ENCODE data around the gene CHP1.

Gene CHP1

DNA sequence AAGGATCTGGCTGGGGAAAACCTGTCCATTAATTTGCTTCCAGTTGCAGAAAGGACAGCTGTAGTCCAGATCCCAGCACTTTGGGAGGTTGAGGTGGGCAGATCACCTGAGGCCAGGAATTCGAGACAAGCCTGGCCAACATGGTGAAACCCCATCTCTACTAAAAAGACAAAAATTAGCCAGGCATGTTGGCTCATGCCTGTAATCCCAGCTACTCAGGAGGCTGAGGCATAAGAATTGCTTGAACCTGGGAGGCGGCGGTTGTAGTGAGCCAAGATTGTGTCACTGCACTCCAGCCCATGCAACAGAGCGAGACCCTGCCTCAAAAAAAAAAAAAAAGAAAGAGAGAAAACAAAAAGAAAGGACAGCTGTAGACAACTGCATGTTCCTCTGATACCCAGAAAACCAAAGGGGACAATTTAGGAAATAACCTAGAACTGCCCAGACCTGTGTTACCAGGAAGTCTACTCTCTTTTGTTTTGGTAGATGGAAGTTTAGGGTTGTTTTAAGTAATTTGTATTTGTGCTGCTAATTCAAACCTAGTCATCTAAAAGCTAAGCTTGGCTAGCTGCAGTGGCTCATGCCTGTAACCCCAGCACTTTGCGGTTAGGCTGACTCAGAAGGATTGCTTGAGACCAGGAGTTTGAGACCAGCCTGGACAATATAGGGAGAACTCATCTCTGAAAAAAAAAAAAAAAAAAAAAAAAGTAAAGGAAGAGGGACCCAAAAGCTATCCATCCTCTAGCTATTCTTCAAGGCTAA lies 23.2 kb upstream of the CHP1 start:
- Histone ChIP-seq H3K27me3 (ENCODE audit: insufficient read depth, poor library complexity, severe bottlenecking) (no peaks in the 10 kb centered on the region), H3K4me3 (replicated peaks; ENCODE audit: insufficient read depth, low read length) (no peak overlapping the region), H3K27ac (replicated peaks) (no peak overlapping the region)
- DNase-seq (ENCODE audit: low read depth in 1 of 2, low spot score in 1 of 2) = no peak
- TF ChIP-seq GABPA (IDR thresholded peaks at IDR 0.05; ENCODE audit: low read depth) (no peak), POLR2AphosphoS5 (IDR thresholded peaks at IDR 0.05; ENCODE audit: low read depth) (no peak)
- TF ChIP-seq, protein P1, sequence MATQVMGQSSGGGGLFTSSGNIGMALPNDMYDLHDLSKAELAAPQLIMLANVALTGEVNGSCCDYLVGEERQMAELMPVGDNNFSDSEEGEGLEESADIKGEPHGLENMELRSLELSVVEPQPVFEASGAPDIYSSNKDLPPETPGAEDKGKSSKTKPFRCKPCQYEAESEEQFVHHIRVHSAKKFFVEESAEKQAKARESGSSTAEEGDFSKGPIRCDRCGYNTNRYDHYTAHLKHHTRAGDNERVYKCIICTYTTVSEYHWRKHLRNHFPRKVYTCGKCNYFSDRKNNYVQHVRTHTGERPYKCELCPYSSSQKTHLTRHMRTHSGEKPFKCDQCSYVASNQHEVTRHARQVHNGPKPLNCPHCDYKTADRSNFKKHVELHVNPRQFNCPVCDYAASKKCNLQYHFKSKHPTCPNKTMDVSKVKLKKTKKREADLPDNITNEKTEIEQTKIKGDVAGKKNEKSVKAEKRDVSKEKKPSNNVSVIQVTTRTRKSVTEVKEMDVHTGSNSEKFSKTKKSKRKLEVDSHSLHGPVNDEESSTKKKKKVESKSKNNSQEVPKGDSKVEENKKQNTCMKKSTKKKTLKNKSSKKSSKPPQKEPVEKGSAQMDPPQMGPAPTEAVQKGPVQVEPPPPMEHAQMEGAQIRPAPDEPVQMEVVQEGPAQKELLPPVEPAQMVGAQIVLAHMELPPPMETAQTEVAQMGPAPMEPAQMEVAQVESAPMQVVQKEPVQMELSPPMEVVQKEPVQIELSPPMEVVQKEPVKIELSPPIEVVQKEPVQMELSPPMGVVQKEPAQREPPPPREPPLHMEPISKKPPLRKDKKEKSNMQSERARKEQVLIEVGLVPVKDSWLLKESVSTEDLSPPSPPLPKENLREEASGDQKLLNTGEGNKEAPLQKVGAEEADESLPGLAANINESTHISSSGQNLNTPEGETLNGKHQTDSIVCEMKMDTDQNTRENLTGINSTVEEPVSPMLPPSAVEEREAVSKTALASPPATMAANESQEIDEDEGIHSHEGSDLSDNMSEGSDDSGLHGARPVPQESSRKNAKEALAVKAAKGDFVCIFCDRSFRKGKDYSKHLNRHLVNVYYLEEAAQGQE (IDR thresholded peaks at IDR 0.05; ENCODE audit: insufficient replicate concordance, low read depth) = no peak
- TF ChIP-seq, protein P2, sequence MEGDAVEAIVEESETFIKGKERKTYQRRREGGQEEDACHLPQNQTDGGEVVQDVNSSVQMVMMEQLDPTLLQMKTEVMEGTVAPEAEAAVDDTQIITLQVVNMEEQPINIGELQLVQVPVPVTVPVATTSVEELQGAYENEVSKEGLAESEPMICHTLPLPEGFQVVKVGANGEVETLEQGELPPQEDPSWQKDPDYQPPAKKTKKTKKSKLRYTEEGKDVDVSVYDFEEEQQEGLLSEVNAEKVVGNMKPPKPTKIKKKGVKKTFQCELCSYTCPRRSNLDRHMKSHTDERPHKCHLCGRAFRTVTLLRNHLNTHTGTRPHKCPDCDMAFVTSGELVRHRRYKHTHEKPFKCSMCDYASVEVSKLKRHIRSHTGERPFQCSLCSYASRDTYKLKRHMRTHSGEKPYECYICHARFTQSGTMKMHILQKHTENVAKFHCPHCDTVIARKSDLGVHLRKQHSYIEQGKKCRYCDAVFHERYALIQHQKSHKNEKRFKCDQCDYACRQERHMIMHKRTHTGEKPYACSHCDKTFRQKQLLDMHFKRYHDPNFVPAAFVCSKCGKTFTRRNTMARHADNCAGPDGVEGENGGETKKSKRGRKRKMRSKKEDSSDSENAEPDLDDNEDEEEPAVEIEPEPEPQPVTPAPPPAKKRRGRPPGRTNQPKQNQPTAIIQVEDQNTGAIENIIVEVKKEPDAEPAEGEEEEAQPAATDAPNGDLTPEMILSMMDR (IDR thresholded peaks at IDR 0.05; ENCODE audit: insufficient read depth, low read length) = no peak

DNA sequence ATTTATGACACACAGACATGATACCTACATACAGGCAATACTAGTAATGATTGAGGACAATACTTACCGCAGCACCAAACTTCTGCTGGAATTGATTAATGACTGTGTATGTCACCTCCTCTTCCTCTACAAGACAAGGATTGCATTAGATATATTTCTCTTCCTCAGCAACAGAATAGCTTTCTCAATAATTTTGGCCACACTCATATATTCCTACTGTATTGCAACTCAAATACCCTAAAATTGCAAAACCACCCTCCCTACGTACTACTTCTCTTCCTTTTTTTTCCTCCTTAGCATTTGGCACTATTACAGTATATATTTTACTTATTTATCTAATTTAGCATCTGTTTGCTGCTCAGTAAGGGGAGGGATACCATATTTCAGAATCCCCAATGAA lies 15.4 kb upstream of the CHP1 start:
- H3K27ac ChIP-seq (replicated peaks) = peak overlapping the region; percentile 48
- H3K4me3 ChIP-seq (replicated peaks; ENCODE audit: insufficient read depth, low read length) = no peak overlapping the region
- TF ChIP-seq, protein P2 (IDR thresholded peaks at IDR 0.05; ENCODE audit: insufficient read depth, low read length) = no peak
- peak; percentile 94 for TF ChIP-seq SPI1 (IDR thresholded peaks at IDR 0.05; ENCODE audit: borderline replicate concordance, low read depth)
- no peak; the same call in 1 of the 2 replicates for TF ChIP-seq POLR2AphosphoS5 (IDR thresholded peaks at IDR 0.05; ENCODE audit: low read depth)
- TF ChIP-seq, protein P1 (IDR thresholded peaks at IDR 0.05; ENCODE audit: insufficient replicate concordance, low read depth) = peak; percentile 41
- TF ChIP-seq GABPA (IDR thresholded peaks at IDR 0.05; ENCODE audit: low read depth) = 0 out of 2 replicates have a peak, but pooled peaks have one; percentile 28
- DNase-seq (ENCODE audit: low read depth in 1 of 2, low spot score in 1 of 2) = peak; percentile 58 to 84
- H3K27me3 ChIP-seq (ENCODE audit: insufficient read depth, poor library complexity, severe bottlenecking) = no peaks in the 10 kb centered on the region

DNA sequence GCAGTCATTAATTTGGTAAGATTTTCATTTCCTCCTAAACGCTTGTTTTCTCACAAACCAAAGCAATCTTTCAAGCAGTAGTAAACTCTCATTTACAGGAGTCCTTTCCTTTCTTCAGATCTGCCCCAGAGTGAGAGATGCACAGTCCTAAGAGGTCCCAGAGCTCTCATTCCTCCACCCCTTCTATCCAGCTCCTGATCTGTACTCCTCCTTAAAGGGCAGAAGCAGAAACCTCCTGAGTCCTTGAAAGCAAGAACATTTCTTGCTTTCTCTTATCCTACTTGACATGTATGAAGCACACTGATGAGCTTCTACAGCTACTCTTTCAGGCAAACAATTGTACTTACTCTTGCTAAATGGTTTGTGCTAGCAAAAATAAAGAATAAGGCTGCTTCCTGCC lies 12.2 kb upstream of the CHP1 start:
- no peak overlapping the region for H3K27ac ChIP-seq (replicated peaks)
- H3K4me3 ChIP-seq (replicated peaks; ENCODE audit: insufficient read depth, low read length) = no peak overlapping the region
- H3K27me3 ChIP-seq (ENCODE audit: insufficient read depth, poor library complexity, severe bottlenecking) = no peaks in the 10 kb centered on the region
- no peak for DNase-seq (ENCODE audit: low read depth in 1 of 2, low spot score in 1 of 2)
- no peak for TF ChIP-seq SPI1 (IDR thresholded peaks at IDR 0.05; ENCODE audit: borderline replicate concordance, low read depth)
- TF ChIP-seq, protein P2 (IDR thresholded peaks at IDR 0.05; ENCODE audit: insufficient read depth, low read length) = no peak
- TF ChIP-seq, protein P1 (IDR thresholded peaks at IDR 0.05; ENCODE audit: insufficient replicate concordance, low read depth) = no peak

Data from HL-60 (cell line).